Measurements from ENCODE around the gene MAP2K6.

DNA sequence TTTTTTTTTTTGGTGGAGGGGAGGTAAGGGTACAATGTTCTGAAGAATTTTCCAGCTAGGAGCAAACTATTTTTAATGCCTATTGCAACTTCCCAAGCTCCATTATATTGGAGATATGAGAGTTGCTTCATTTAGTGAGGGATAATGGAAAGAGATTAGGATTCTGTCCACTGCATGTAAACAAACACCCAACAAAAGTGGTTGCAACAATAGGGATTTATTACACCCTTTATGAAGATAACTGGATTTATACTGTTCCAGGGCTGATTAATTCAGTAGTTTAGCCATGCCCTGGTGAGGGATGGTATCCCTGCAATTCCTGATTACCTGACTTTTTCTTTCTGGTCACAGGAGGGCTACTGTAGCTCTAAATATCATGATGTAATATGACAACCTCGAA lies 40.5 kb downstream of the MAP2K6 start:
- TF ChIP-seq, protein P1, sequence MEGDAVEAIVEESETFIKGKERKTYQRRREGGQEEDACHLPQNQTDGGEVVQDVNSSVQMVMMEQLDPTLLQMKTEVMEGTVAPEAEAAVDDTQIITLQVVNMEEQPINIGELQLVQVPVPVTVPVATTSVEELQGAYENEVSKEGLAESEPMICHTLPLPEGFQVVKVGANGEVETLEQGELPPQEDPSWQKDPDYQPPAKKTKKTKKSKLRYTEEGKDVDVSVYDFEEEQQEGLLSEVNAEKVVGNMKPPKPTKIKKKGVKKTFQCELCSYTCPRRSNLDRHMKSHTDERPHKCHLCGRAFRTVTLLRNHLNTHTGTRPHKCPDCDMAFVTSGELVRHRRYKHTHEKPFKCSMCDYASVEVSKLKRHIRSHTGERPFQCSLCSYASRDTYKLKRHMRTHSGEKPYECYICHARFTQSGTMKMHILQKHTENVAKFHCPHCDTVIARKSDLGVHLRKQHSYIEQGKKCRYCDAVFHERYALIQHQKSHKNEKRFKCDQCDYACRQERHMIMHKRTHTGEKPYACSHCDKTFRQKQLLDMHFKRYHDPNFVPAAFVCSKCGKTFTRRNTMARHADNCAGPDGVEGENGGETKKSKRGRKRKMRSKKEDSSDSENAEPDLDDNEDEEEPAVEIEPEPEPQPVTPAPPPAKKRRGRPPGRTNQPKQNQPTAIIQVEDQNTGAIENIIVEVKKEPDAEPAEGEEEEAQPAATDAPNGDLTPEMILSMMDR (IDR thresholded peaks at IDR 0.05; ENCODE audit: extremely low read depth in 1 of 2, insufficient read depth in 1 of 2, low read depth in 1 of 2, low read length in 2 of 2): no peak
- no peak for TF ChIP-seq POLR2AphosphoS5 (IDR thresholded peaks at IDR 0.05; ENCODE audit: insufficient read depth, low read depth, low read length)

Measured in endothelial cell of umbilical vein (primary cell).